Skin of body (tissue), 2 donors: ENCODE measurements around the gene ARSB. TPM values are rescaled to one million over a fixed set of nuclear protein-coding genes. Genes with fewer than 3 reads are reported as not detected.
"Not testable (repeated sequence)": the region's sequence is repeated elsewhere in the genome, so short reads cannot be mapped to it uniquely, and the experiment has no call there.

Source experiments
- DNase-seq: peaks from one replicate; lab custom pipeline; 2025; lab: John Stamatoyannopoulos, UW
- total RNA-seq: library from RNA; depleted of rRNA; stranded (reverse); fragments of >200 nt; gene quantifications from one replicate; pipeline ENCODE4 v1.2.3, GENCODE V29; 2014

Gene ARSB
- total RNA-seq, 1 donor from 2014 or later = 10.9 TPM

- no peak for DNase-seq
These were observed 31.9 kb downstream of the ARSB start for GRCh38 chr5:78953092-78953800.

DNA sequence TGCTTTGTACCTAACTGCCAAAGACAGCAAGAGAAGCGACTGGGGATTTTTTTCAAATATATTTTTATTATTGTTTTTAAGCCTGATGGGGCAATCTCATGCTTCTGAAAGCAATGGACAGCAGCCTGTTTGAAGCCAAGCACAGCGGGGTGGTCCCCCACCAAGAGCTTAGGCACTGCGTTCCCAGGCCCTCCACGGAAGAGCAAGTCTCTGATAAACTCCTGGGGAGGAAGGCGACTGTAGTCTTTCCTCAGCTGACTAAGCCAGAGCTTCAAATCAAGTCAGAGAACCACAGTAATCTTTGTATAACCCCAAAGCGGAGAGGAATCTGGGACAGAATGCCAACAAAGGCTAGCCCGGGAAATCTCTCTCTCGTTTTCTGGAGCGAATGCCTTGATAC, 54.4 kb downstream of the ARSB start:
- DNase-seq = peak; percentile 14

- DNase-seq = no peak
These were observed 55.3 kb downstream of the ARSB start for GRCh38 chr5:78929833-78930232.

DNA sequence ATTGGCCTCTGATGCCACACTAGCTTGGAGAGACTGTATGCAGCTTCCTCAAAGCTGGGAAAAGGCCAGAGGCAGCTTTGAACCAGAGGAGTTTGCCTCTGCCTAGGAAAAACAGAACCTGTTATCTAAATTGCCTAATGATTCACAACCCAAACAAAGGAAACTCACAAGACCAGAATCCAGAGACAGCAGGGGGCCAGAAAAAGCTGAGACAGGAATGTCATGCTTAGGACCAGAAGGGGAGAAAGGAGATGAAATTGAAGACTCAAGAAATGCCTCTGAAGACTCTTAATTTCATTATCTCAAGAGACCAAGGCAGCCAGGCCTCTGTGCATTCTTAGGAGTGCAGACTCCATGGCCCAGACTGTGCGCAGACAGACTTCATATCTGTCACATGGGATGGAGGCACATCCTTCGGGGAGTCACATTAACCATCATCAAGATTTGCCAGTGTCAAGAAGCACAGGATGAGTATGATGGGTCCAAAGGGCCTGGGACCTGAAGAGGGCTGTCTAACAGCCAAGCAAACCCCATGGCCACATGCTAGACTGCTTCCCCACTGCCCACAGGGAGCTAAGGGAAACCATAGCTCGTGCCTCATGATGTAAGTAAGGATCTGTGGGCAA, 57.3 kb downstream of the ARSB start:
- DNase-seq = no peak

GRCh38 chr5:78926252-78926651, 58.9 kb downstream of the ARSB start:
- no peak for DNase-seq

- no peak for DNase-seq
These were observed 59.8 kb downstream of the ARSB start for GRCh38 chr5:78925129-78925876.

DNA sequence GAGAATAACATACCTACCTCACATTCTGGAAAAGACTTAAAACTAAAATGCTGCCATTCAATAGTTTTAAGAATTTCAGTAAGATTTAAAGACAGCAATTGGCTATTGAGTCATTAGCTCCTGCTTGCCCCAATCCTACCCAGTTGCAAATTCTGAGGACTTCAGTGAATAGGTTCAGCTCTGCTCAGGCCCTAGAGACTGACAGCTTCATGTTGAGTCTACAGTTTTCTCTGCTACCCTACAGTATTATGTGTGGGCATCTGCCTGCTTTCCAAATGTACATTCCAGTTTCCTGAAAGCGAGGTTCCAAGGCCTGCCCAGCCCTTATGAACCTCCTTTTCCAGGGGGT, 61.5 kb downstream of the ARSB start:
- no peak for DNase-seq

GRCh38 chr5:78922879-78923621, 62.1 kb downstream of the ARSB start:
- DNase-seq = no peak

DNA sequence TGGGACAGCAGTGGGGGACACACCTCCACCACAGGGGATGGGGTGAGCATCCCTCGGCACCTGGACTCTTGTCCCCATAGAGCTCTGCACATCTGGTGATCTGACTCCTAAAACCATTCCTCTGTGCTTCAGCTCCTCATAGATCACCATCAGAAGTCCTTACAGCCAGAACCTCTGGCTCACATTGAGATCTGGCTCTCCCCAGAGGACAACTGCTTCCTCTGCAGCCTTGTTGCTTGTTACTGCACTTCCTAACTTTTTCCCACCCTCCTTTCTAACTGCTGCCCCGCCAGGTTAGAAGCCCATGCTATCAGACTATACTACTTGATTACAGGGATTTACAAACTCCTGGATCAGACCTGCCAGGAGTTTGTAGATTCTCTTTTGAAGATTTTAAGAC, 64.5 kb downstream of the ARSB start:
- peak; percentile 26 for DNase-seq

DNA sequence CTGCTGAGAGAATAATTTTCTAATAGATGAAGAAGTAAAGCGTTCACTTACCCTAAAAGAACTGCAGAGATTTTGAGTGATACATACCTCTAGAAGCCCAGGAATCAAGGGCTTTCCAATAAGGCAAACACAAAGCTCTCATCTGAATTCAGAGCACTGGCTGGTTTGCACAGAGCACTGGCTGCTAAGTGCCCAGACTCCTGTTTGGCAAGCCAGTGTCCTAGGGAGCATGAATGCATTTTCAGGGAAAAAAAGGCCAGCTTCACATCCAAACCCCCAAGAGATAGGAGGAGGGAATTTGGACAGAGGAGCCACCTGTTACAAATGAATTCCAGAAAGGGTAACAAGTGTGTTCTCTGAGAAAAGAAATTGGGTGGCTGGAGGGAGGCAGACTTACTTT, 65.3 kb downstream of the ARSB start:
- no peak for DNase-seq

DNA sequence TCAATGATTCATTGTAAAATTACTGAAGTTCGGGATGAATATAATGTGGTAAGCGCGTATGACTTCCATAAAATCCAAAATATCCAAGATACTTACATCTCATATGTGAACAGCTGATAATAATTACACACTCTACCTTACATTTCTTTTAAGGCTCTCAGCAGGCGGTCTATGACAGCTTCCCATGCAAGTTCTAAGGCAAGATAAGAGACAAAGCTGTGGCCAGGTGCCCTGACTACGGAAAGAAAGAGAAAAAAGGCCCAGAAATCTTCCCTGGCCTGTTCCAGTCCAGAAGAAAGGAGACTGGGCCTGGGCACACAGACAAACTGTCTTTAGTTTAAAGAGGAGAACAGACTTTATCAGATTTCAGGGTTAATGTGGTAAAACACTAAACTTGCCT, 69.1 kb downstream of the ARSB start:
- DNase-seq = no peak

GRCh38 chr5:78915170-78915569, 69.9 kb downstream of the ARSB start:
- no peak for DNase-seq

DNA sequence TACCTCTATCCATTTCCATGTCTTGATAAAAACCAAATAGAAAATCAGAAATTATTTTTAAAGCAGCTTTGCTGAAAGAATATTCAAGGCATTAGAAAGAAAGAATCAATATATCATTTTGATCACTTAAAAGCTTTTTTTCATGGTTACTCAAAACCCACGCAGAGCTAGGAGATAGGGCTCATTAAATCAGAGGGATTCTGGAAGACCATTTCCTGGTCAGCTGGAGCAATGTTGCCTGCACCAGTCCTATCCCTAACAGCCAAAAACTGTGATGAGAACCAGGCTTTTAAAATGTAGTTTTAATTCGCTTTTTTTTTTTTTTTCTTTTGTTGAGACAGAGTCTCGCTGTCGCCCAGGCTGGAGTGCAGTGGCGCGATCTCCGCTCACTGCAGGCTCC, 72.3 kb downstream of the ARSB start:
- no peak for DNase-seq

- peak; percentile 71 for DNase-seq
These were observed 72.9 kb downstream of the ARSB start for GRCh38 chr5:78912085-78912771.

GRCh38 chr5:78909224-78909983, 75.7 kb downstream of the ARSB start:
- not testable (repeated sequence) for DNase-seq

DNA sequence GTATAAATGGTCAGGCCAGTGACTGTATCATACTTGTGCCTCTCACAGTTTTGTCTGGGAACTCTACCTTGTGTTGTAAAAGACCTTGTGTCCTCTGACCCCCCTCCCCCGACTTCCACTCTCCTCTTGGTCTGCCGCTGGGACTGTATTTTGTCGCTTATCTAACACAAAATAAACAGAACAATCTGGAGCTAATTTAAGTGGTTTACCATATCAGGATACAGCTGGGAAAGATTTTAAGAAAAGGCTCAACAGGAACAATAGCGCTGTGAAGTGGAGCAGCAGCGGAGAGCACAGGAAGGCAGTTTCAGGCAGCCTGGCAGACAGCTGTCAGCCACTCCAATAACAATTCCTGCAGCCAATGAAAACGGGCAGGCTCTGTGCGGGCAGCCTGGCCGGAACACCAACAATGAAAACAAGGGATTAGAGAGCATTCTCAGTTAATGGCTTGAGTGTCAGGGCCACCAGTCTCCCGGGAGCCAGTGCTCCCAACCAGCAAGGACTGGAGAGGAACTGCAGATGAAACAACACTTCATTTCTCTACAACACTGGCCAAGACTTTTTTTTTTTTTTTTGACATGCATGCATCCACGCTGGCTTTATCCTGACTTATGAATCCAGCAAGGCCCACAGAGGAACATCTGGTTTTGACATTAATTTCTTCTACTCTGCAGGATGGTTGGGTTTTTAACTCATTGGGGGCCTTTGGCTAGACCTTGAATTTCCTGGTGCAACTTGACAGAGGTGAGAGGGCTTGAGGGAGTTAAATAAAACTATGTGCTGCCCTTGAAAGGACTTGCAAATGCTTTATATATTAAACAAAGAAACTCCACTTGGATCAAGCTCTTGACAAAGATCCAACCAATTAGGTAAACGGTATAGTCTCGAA, 76.7 kb downstream of the ARSB start:
- DNase-seq = peak; percentile 98

DNA sequence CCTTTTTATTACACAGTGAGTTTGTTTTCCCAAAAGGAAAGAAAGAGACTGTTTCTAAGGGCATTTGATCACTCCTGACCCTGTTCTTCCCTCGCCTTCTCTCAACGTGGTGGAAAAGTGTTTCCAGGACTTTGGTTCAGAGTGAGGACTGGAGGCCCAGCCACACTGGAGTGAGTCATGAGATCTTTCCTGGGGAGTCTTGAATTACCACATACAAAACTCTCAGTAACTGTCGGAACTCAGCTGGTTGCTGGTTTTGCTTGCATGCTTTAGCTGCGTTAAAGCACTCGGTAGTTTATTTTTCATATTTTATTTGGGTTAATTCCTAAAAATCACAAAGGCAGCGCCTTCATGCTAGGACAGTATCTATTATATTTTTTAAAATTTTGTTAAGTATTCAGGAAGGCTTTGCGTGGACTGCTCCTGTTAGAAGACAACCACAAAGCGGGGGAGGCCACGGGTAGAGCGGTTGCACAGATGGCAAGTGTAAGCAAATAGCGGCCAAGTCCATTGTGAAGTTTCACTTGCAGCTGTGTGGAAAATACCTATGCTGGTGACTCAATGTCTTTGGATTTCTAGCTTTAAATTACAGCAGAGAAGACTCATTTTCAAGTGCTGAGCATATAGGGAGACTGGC, 77.7 kb downstream of the ARSB start:
- DNase-seq = peak; percentile 87

DNA sequence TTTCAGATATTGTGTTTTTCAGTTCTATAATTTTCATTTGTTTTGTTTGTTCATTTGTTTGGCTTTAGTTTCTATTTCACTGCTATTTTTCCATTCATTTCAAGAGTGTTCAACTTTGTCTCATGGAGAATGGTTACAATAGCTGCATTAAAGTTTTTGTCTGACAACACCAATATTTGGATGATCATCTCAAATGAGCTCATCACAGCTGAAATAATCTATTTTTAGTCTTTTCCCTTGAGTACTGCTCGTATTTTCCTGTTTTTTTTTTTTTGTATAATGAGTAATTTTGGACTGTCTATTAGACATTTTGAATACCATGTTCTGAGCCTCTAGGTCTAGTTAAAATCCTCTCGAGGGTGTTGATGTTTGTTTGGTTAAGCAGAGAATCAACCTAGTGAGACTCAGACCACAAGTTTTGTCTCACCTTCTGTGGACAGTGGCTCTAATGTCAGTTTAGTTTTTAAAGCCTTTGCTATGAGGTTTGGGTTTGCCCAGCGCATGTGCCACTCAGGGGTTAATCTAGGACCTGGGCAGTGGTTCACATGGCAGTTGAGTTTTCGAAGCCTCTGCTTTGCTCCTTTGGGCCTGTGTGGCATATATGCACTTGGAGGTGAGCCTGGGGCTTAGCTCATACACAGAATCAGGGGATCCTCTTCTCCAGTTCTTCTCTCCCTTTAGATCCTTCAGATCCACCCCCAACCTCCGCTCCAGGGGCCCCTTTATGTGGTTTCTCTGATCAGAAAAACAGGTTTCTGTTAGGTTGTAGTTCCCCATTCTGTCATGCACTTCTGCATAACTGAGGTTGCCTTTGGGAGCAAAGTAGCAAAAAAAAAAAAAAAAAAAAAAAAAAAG, 79.8 kb downstream of the ARSB start:
- peak; percentile 56 for DNase-seq
